Naive thymus-derived CD4-positive, alpha-beta T cell (primary cell): Measurements from ENCODE around the gene VSIR. TPM values are rescaled to one million over a fixed set of nuclear protein-coding genes. Genes with fewer than 3 reads are reported as not detected.

Source experiments
- ATAC-seq: fragments of 150-1000 bp; cut with Tn5 transposase; 2 replicates; pipeline ENCODE4 v1.10.0; 2021; ENCODE audit warnings: mild to moderate bottlenecking, moderate library complexity
- CTCF ChIA-PET: fragments of 350-600 bp; sonication (Branson Sonifier 250); formaldehyde crosslinking; loops from one replicate; lab custom pipeline; 2021; ENCODE audit warnings: antibody characterized with exemption; lab: Charles Lee
- POLR2A ChIA-PET: fragments of 350-600 bp; sonication (Branson Sonifier 250); formaldehyde crosslinking; loops from one replicate; lab custom pipeline; 2021; ENCODE audit warnings: antibody characterized with exemption, inconsistent platforms; lab: Charles Lee
- DNase-seq, 9 donors: peaks; one replicate each; pipeline versions ENCODE4 v3.0.0 to v3.0.0-alpha.2; 2020 to 2022; ENCODE audit warnings: mixed read lengths in 1 of 9
- H3K27ac ChIP-seq: one replicate; pipeline ENCODE4 v1.7.0; 2013; ENCODE audit warnings: mild to moderate bottlenecking, low read depth, low read length, moderate library complexity
- H3K27me3 ChIP-seq, 2 donors: one replicate each; pipeline ENCODE4 v1.7.0; 2013; ENCODE audit warnings: low read length in 2 of 2, mild to moderate bottlenecking in 2 of 2, moderate library complexity in 2 of 2; ENCODE audit not compliant: control insufficient read depth in 2 of 2, insufficient read depth in 2 of 2
- H3K36me3 ChIP-seq, 3 experiments: 1 replicate in 2 of 3; 2 replicates in 1 of 3; pipeline ENCODE4 v1.7.0; 2013; ENCODE audit warnings: low read length in 3 of 3, mild to moderate bottlenecking in 3 of 3, moderate library complexity in 1 of 3; ENCODE audit not compliant: insufficient read depth in 3 of 3, control insufficient read depth in 2 of 3
- H3K4me1 ChIP-seq, 2 donors: one replicate each; pipeline ENCODE4 v1.7.0; 2013; ENCODE audit warnings: low read length in 2 of 2, mild to moderate bottlenecking in 2 of 2, moderate library complexity in 1 of 2; ENCODE audit not compliant: control insufficient read depth in 2 of 2, insufficient read depth in 2 of 2
- H3K4me3 ChIP-seq: 2 replicates; pipeline ENCODE4 v1.7.0; 2013; ENCODE audit warnings: mild to moderate bottlenecking, low read length
- H3K9me3 ChIP-seq, 3 experiments: 1 replicate in 2 of 3; 2 replicates in 1 of 3; pipeline ENCODE4 v1.7.0; 2013; ENCODE audit warnings: low read length in 3 of 3; ENCODE audit not compliant: control insufficient read depth in 2 of 3
- H3K27ac Mint-ChIP-seq, 9 donors: one replicate each; pipeline ENCODE4 v1.8.0; 2020 to 2022; ENCODE audit warnings: mixed read lengths in 9 of 9, mild to moderate bottlenecking in 8 of 9, moderate library complexity in 5 of 9, inconsistent platforms in 2 of 9
- H3K27me3 Mint-ChIP-seq, 5 donors: one replicate each; pipeline ENCODE4 v1.8.0; 2021 to 2022; ENCODE audit warnings: mixed read lengths in 5 of 5, mild to moderate bottlenecking in 1 of 5
- H3K36me3 Mint-ChIP-seq, 5 donors: one replicate each; pipeline ENCODE4 v1.8.0; 2020 to 2022; ENCODE audit warnings: mixed read lengths in 5 of 5, mild to moderate bottlenecking in 3 of 5, inconsistent platforms in 1 of 5
- H3K4me1 Mint-ChIP-seq, 7 donors: one replicate each; pipeline ENCODE4 v1.8.0; 2020 to 2022; ENCODE audit warnings: mixed read lengths in 7 of 7, mild to moderate bottlenecking in 3 of 7, inconsistent platforms in 1 of 7
- H3K4me3 Mint-ChIP-seq, 10 donors: one replicate each; pipeline ENCODE4 v1.8.0; 2020 to 2022; ENCODE audit warnings: mild to moderate bottlenecking in 10 of 10, mixed read lengths in 10 of 10, moderate library complexity in 6 of 10, inconsistent platforms in 2 of 10
- H3K9me3 Mint-ChIP-seq, 11 donors: one replicate each; pipeline ENCODE4 v1.8.0; 2020 to 2022; ENCODE audit warnings: mixed read lengths in 11 of 11, mild to moderate bottlenecking in 4 of 11, inconsistent platforms in 1 of 11, moderate library complexity in 1 of 11
- intact Hi-C, 2 donors: fragments of 100-400 bp; cut with micrococcal nuclease; formaldehyde crosslinking; loops; one replicate each; pipeline ENCODE4 v1.15.1; 2023
- polyA plus RNA-seq, 2 donors: library from polyadenylated mRNA; unstranded; fragments of 300-500 nt; fragmentation: Illumina TruSeq; gene quantifications; one replicate each; pipeline ENCODE4 v1.2.3, GENCODE V29; 2021
- total RNA-seq, 6 experiments: library from RNA in 5 of 6; stranded (reverse) in 5 of 6; gene quantifications; 1 replicate in 5 of 6; 2 replicates in 1 of 6; pipeline ENCODE4 v1.2.3 and lab custom pipeline; 2021 to 2026

The VSIR gene
- total and polyA plus RNA-seq, 7 experiments from 2014 or later = 91.1 to 300 (median 124) TPM

GRCh38 chr10:71706216-71707121, 66.9 kb downstream of the VSIR start:
- H3K27me3 Mint-ChIP-seq = no peaks in the 10 kb centered on the region
- H3K4me1 Mint-ChIP-seq = peaks cover 14 to 43% (median 29%) of the 10 kb centered on the region in 7 donors
- H3K36me3 Mint-ChIP-seq = no peaks in the 10 kb centered on the region
- H3K4me1 ChIP-seq = peaks cover 11 to 13% of the 10 kb centered on the region in 2 donors
- no peak overlapping the region for H3K4me3 Mint-ChIP-seq
- no peaks in the 10 kb centered on the region for H3K36me3 ChIP-seq
- H3K9me3 ChIP-seq = no peaks in the 10 kb centered on the region
- H3K4me3 ChIP-seq = no peak overlapping the region
- H3K27me3 ChIP-seq = no peaks in the 10 kb centered on the region
- no peak overlapping the region for H3K27ac Mint-ChIP-seq
- intact Hi-C loops = no loop called here
- DNase-seq (no peak), ATAC-seq (no peak)
- H3K27ac ChIP-seq = no peak overlapping the region
- H3K9me3 Mint-ChIP-seq = peaks cover 0 to 2% (median 0%) of the 10 kb centered on the region in 11 donors
- CTCF ChIA-PET = interaction anchor here (0.6 to 5.1 kb wide), 15 partner anchors 9 to 390 kb away, joined by 3 to 38 read pairs (median 4); partner anchors contain the start of gene VSIR
- POLR2A ChIA-PET = interaction anchor here (0.7 to 4.7 kb wide), 5 partner anchors 8 to 70 kb away, joined by 3 to 36 read pairs (median 8); partner anchors contain the start of gene VSIR

- no peak for DNase-seq
- Mint-ChIP-seq H3K4me3 (no peak overlapping the region), H3K36me3 (no peaks in the 10 kb centered on the region), H3K4me1 (peaks cover 12 to 35% (median 25%) of the 10 kb centered on the region in 7 donors), H3K27me3 (no peaks in the 10 kb centered on the region), H3K9me3 (peaks cover 0 to 2% (median 0%) of the 10 kb centered on the region in 11 donors), H3K27ac (no peak overlapping the region)
- Histone ChIP-seq H3K4me3 (no peak overlapping the region), H3K27me3 (no peaks in the 10 kb centered on the region), H3K9me3 (no peaks in the 10 kb centered on the region), H3K4me1 (peaks cover 11 to 13% of the 10 kb centered on the region in 2 donors), H3K36me3 (no peaks in the 10 kb centered on the region), H3K27ac (no peak overlapping the region)
- intact Hi-C loops = no loop called here
- ChIA-PET POLR2A (interaction anchor here (0.7 to 4.7 kb wide), 6 partner anchors 9 to 71 kb away, joined by 3 to 36 read pairs (median 6); partner anchors contain the start of gene VSIR), CTCF (interaction anchor here (1.0 to 5.1 kb wide), 7 partner anchors 8 to 135 kb away, joined by 3 to 34 read pairs (median 4); partner anchors contain the start of gene VSIR)
- ATAC-seq = no peak
These were observed 67.7 kb downstream of the VSIR start for GRCh38 chr10:71705582-71705981.

- no peak overlapping the region for H3K27ac Mint-ChIP-seq
- H3K36me3 Mint-ChIP-seq = no peaks in the 10 kb centered on the region
- Histone ChIP-seq H3K4me3 (no peak overlapping the region), H3K4me1 (peaks cover 11 to 13% of the 10 kb centered on the region in 2 donors), H3K36me3 (no peaks in the 10 kb centered on the region), H3K27me3 (no peaks in the 10 kb centered on the region), H3K9me3 (no peaks in the 10 kb centered on the region), H3K27ac (no peak overlapping the region)
- CTCF ChIA-PET = interaction anchor here (0.8 to 5.1 kb wide), 4 partner anchors 7 to 108 kb away, joined by 4 to 34 read pairs (median 18); no protein-coding TSS in a partner anchor
- no peaks in the 10 kb centered on the region for H3K27me3 Mint-ChIP-seq
- no peak overlapping the region for H3K4me3 Mint-ChIP-seq
- DNase-seq = no peak
- H3K4me1 Mint-ChIP-seq = peaks cover 12 to 28% (median 20%) of the 10 kb centered on the region in 7 donors
- no peak for ATAC-seq
- peaks cover 0 to 2% (median 0%) of the 10 kb centered on the region in 11 donors for H3K9me3 Mint-ChIP-seq
- intact Hi-C loops = no loop called here
- POLR2A ChIA-PET = interaction anchor here (0.6 to 4.7 kb wide), 5 partner anchors 10 to 68 kb away, joined by 3 to 36 read pairs (median 8); partner anchors contain the start of gene VSIR
These were observed 68.5 kb downstream of the VSIR start for GRCh38 chr10:71704816-71705215.

- POLR2A ChIA-PET = no interaction called here
- no peak overlapping the region for H3K4me3 ChIP-seq
- H3K4me1 Mint-ChIP-seq = peaks cover 9 to 19% (median 13%) of the 10 kb centered on the region in 7 donors
- no peaks in the 10 kb centered on the region for H3K36me3 ChIP-seq
- no peak overlapping the region for H3K27ac ChIP-seq
- CTCF ChIA-PET = no interaction called here
- intact Hi-C loops = loop anchor here in 1 of 2 donors (1.0 kb wide), 1 partner anchor 109 kb away; no protein-coding TSS in a partner anchor
- no peak overlapping the region for H3K4me3 Mint-ChIP-seq
- DNase-seq = no peak
- H3K27me3 ChIP-seq = no peaks in the 10 kb centered on the region
- H3K27ac Mint-ChIP-seq = no peak overlapping the region
- no peak for ATAC-seq
- peaks cover 10 to 21% of the 10 kb centered on the region in 2 donors for H3K4me1 ChIP-seq
- H3K36me3 Mint-ChIP-seq = no peaks in the 10 kb centered on the region
- no peaks in the 10 kb centered on the region for H3K9me3 ChIP-seq
- no peaks in the 10 kb centered on the region for H3K27me3 Mint-ChIP-seq
- H3K9me3 Mint-ChIP-seq = peaks cover 0 to 2% (median 0%) of the 10 kb centered on the region in 11 donors
These were observed 69.7 kb downstream of the VSIR start for GRCh38 chr10:71703577-71703976.

GRCh38 chr10:71701496-71702132, 71.7 kb downstream of the VSIR start:
- no peak for DNase-seq
- H3K27me3 ChIP-seq = no peaks in the 10 kb centered on the region
- H3K4me1 ChIP-seq = peaks cover 1 to 32% of the 10 kb centered on the region in 2 donors
- ChIA-PET POLR2A (interaction anchor here (1.2 to 1.3 kb wide), 2 partner anchors 63 to 72 kb away, joined by 3 to 4 read pairs; partner anchors contain the start of gene VSIR), CTCF (interaction anchor here (0.8 to 1.6 kb wide), 2 partner anchors 62 to 72 kb away, joined by 3 read pairs; partner anchors contain the start of gene VSIR)
- Mint-ChIP-seq H3K9me3 (no peaks in the 10 kb centered on the region), H3K27ac (no peak overlapping the region), H3K36me3 (no peaks in the 10 kb centered on the region), H3K4me3 (no peak overlapping the region), H3K4me1 (peaks cover 3 to 18% (median 9%) of the 10 kb centered on the region in 7 donors), H3K27me3 (no peaks in the 10 kb centered on the region)
- H3K9me3 ChIP-seq = no peaks in the 10 kb centered on the region
- no peak overlapping the region for H3K27ac ChIP-seq
- no peak overlapping the region for H3K4me3 ChIP-seq
- intact Hi-C loops = no loop called here
- ATAC-seq = peak; percentile 37
- no peaks in the 10 kb centered on the region for H3K36me3 ChIP-seq

- peaks cover 7 to 38% of the 10 kb centered on the region in 2 donors for H3K4me1 ChIP-seq
- H3K27me3 Mint-ChIP-seq = no peaks in the 10 kb centered on the region
- no peaks in the 10 kb centered on the region for H3K27me3 ChIP-seq
- no peak overlapping the region for H3K4me3 ChIP-seq
- H3K9me3 Mint-ChIP-seq = no peaks in the 10 kb centered on the region
- CTCF ChIA-PET = interaction anchor here (1.6 kb wide), 1 partner anchor 73 kb away, joined by 3 read pairs; the partner anchor contains the start of gene VSIR
- no peak overlapping the region for H3K4me3 Mint-ChIP-seq
- no peak overlapping the region for H3K27ac ChIP-seq
- H3K36me3 Mint-ChIP-seq = no peaks in the 10 kb centered on the region
- H3K9me3 ChIP-seq = no peaks in the 10 kb centered on the region
- peaks cover 4 to 22% (median 6%) of the 10 kb centered on the region in 7 donors for H3K4me1 Mint-ChIP-seq
- no peaks in the 10 kb centered on the region for H3K36me3 ChIP-seq
- DNase-seq = no peak
- POLR2A ChIA-PET = interaction anchor here (1.2 kb wide), 1 partner anchor 73 kb away, joined by 4 read pairs; the partner anchor contains the start of gene VSIR
- intact Hi-C loops = no loop called here
- H3K27ac Mint-ChIP-seq = no peak overlapping the region
- ATAC-seq = no peak
These were observed 72.5 kb downstream of the VSIR start for GRCh38 chr10:71700731-71701368.
